HG03354 (cell line): Measurements from ENCODE around the gene RNF130.

Experiments
- ATAC-seq: cut with Tn5 transposase; IDR thresholded peaks from one replicate; pipeline ENCODE4 v1.9.1; 2021; ENCODE audit warnings: mild to moderate bottlenecking; ENCODE audit not compliant: unreplicated experiment, poor library complexity, severe bottlenecking

Gene RNF130

GRCh38 chr5:180086816-180087399 is 15.3 kb upstream of the RNF130 start:
- no peak for ATAC-seq

GRCh38 chr5:180085837-180086236 is 14.3 kb upstream of the RNF130 start:
- ATAC-seq, result no peak

- no peak for ATAC-seq
Measured at GRCh38 chr5:180084638-180085561, 13.3 kb upstream of the RNF130 start.

- no peak for ATAC-seq
Measured at GRCh38 chr5:180083529-180084060, 12.0 kb upstream of the RNF130 start.

GRCh38 chr5:180082633-180083420 is 11.3 kb upstream of the RNF130 start:
- no peak for ATAC-seq

GRCh38 chr5:180081481-180081880 is 9.9 kb upstream of the RNF130 start:
- no peak for ATAC-seq

- ATAC-seq, result no peak
Measured at GRCh38 chr5:180080486-180081280, 9.1 kb upstream of the RNF130 start.

- ATAC-seq, result no peak
Measured at GRCh38 chr5:180079702-180080466, 8.3 kb upstream of the RNF130 start.

GRCh38 chr5:180078348-180078747 is 6.8 kb upstream of the RNF130 start:
- no peak for ATAC-seq

GRCh38 chr5:180077594-180078284 is 6.2 kb upstream of the RNF130 start:
- ATAC-seq, result no peak

- no peak for ATAC-seq
Measured at GRCh38 chr5:180075703-180076102, 4.1 kb upstream of the RNF130 start.

- no peak for ATAC-seq
Measured at GRCh38 chr5:180074462-180074861, 2.9 kb upstream of the RNF130 start.

- ATAC-seq, result no peak
Measured at GRCh38 chr5:180072556-180072955, 997 bp upstream of the RNF130 start.

- no peak for ATAC-seq
Measured at GRCh38 chr5:180072256-180072548, 643 bp upstream of the RNF130 start.

GRCh38 chr5:180070756-180071530 is 616 bp downstream of the RNF130 start:
- ATAC-seq, result no peak

- ATAC-seq, result no peak
Measured at GRCh38 chr5:180069589-180070247, 1.8 kb downstream of the RNF130 start.

- ATAC-seq, result no peak
Measured at GRCh38 chr5:180068519-180069090, 3.0 kb downstream of the RNF130 start.
